GM12865 (cell line): ENCODE results near the gene PTPRN2.

Experiments used
- DNase-seq: peaks from one replicate; pipeline ENCODE4 v3.0.0; 2010; ENCODE audit warnings: low read depth
- H3K4me3 ChIP-seq: 2 replicates; pipeline ENCODE4 v1.5.1; 2011; ENCODE audit warnings: mild to moderate bottlenecking, low read depth, low read length, control low read depth
- TF ChIP-seq, protein P1 (sequence below): IDR thresholded peaks from 2 replicates; pipeline ENCODE4 v1.5.1; 2011; ENCODE audit warnings: low read length, control low read depth, low read depth, inconsistent platforms; ENCODE audit not compliant: insufficient read depth; ENCODE audit errors: missing control alignments

The PTPRN2 gene

DNA sequence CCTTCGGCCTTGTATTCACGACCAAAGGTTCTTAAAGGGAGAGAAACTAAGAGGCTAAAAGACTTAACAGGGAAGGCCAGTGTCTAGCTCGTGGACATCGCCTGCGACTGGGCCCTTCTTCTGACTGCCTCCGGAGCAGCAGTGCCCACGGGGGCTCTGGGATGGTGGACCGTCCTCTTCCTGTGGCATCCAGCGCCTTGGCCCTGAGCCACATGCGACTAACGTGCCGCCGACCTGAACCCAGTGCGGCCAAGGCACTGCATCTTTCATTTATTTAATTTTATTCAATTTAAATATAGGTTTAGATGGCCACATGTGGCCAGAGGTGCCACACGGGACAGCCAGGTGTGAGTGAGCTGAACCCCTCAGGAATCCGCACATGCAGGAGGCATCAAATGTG, 451.7 kb downstream of the PTPRN2 start:
- DNase-seq: no peak
- H3K4me3 ChIP-seq: no peak overlapping the region
- TF ChIP-seq, protein P1, sequence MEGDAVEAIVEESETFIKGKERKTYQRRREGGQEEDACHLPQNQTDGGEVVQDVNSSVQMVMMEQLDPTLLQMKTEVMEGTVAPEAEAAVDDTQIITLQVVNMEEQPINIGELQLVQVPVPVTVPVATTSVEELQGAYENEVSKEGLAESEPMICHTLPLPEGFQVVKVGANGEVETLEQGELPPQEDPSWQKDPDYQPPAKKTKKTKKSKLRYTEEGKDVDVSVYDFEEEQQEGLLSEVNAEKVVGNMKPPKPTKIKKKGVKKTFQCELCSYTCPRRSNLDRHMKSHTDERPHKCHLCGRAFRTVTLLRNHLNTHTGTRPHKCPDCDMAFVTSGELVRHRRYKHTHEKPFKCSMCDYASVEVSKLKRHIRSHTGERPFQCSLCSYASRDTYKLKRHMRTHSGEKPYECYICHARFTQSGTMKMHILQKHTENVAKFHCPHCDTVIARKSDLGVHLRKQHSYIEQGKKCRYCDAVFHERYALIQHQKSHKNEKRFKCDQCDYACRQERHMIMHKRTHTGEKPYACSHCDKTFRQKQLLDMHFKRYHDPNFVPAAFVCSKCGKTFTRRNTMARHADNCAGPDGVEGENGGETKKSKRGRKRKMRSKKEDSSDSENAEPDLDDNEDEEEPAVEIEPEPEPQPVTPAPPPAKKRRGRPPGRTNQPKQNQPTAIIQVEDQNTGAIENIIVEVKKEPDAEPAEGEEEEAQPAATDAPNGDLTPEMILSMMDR: no peak

DNA sequence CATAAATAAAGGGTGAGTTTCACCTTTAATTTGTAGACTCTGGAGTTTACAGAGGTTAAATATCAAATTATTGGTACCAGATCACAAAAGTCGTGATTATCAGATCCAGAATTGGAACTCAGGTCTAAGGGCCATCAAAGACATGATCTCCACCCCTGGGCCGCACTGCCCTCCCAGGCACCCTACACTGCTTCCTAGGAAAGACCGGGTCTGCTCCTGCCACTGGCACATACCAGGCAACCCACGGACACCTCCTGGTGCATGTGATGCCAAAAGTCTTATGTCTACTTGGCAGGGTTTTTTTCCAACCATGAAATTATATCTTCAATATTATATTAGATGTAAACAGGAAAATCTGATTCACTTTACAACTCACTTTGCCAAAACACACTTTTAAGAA, 452.8 kb downstream of the PTPRN2 start:
- TF ChIP-seq, protein P1: no peak
- no peak for DNase-seq
- no peak overlapping the region for H3K4me3 ChIP-seq

DNA sequence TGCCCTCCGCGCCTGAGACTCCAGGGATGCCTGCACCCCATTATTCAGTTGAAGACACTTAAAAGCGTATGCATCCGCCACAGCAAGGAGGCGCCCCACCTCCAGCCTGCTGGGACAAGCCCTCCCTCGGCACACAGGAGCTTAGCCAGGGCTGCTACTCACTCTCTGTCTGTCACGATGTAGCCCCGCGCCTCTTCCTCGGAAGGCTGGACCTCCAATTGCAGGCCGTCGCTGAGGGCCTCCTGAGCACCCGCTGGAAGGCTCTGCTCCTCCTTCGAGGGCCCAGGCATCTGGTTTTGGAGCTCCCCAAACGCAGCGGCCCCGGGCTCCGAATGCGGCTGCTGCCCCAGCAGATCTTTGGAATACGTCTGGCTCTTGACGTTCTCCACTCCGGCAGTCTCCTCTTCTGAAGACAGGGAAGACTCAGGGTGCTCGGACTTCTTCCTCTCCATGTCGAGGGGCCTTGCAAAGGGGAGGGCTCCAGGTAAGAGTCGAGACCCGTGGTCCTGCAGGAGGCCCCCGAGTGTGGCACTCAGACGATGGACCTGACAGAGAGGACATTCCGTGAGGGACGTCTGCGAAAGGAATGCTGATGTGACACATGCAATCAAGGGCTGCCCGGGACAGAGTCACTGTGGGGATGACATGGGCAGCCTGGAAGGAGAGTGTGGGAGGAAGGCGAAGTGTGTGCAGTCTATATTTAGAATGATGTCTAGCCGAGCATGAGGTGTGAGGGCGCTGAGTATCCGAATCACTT, 453.9 kb downstream of the PTPRN2 start:
- TF ChIP-seq, protein P1: no peak
- no peak for DNase-seq
- H3K4me3 ChIP-seq: no peak overlapping the region

DNA sequence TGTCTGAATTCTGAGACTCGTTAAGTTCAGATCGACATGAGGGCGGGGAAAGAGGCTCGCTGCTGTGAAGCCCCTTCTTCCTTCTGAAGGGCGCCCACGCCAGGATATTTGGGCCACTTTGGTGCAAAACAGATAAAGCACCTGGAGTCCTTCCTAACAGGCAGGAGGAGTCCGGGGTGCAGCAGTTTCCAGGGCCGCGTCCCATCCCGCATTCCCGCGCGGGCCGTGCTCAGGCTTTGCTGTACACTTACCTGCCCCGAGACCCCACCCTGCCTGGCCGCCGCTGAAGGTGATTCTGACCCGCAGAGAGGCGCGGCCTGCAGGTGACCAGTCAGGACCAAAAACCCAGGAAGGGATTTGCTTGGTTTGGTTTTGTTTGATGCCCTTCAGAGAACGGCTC, 454.6 kb downstream of the PTPRN2 start:
- TF ChIP-seq, protein P1: no peak
- DNase-seq: no peak
- no peak overlapping the region for H3K4me3 ChIP-seq

DNA sequence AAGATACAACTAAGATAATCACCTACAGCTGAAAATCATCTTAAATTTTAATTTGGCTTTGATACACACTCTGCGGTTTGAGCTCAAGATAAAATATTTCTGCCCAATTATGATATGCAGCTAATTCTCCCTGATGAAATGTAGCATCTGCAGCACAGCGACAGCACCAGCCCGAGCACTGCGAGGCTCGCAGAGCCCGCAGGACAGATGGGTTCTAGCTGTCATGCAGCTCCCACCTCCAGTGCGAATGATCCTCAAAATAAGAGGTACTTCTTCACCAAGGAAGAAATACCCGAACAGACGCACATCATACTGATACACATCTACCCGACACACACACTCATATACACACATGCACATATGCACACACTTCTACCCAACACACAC, 457.6 kb downstream of the PTPRN2 start:
- no peak overlapping the region for H3K4me3 ChIP-seq
- TF ChIP-seq, protein P1: no peak
- DNase-seq: no peak

DNA sequence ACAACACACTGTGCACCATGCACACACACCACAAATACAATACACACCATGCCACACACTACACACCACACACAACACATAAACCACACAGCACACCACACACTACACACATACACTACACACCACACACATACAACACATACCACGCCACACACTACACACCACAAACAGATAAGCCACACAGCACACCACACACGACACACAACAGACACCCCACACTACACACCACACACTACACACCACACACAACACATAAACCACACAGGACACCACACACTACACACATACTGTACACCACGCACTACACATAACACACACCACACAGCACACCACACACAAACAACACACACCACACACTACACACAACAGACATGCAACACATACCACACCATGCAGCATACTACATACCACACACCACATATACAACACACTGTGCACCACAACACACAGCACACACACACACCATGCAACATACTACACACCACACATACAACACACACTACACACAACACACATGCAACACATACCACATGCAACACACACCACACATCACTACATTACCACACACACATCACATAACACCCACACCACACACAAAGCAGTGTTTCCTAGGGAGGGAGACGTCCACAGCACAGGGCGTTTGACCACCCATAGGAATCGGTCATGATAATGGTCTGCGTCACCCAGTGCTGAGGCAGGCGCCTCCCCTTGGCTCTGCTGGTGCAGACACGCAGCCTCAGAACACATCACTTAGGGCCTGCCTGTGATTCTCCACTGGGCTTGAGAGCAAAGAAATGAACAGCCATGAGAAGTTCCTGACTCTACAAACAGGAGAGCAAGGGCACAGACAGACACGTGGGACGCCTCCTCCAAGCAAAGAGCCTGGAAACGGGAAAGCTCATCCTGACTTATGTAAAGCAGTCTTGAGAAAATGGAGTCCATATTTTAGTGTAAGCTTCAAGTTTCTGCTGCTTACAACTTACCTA, 458.3 kb downstream of the PTPRN2 start:
- TF ChIP-seq, protein P1: no peak
- H3K4me3 ChIP-seq: no peak overlapping the region
- DNase-seq: no peak
